Natural killer cell (primary cell): ENCODE measurements around the gene ANKRD17. TPM values are rescaled to one million over a fixed set of nuclear protein-coding genes. Genes with fewer than 3 reads are reported as not detected.
A peak's percentile ranks its signal among the peaks of the same experiment; 100 is the strongest.
"Not testable (repeated sequence)": the region's sequence is repeated elsewhere in the genome, so short reads cannot be mapped to it uniquely, and the experiment has no call there.

ENCODE experiments used
- ATAC-seq, 3 donors: fragments of 150-1000 bp in 2 of 3; fragments of 200-7000 bp in 1 of 3; cut with Tn5 transposase; 1 replicate in 1 of 3; 2 replicates in 2 of 3; pipeline ENCODE4 v1.10.0; 2021; ENCODE audit warnings: mild to moderate bottlenecking in 2 of 3, moderate library complexity in 2 of 3
- DNase-seq, 2 donors: peaks; one replicate each; pipeline versions ENCODE4 v3.0.0 to v3.0.0-alpha.2; 2013 to 2021; ENCODE audit warnings: mixed read lengths in 1 of 2
- H3K27ac ChIP-seq: one replicate; pipeline ENCODE4 v1.5.1; 2013; ENCODE audit warnings: mild to moderate bottlenecking, low read length
- H3K27me3 ChIP-seq: one replicate; pipeline ENCODE4 v1.6.1; 2013; ENCODE audit warnings: low read length; ENCODE audit not compliant: control insufficient read depth, insufficient read depth
- H3K36me3 ChIP-seq: one replicate; pipeline ENCODE4 v1.6.1; 2013; ENCODE audit warnings: low read length; ENCODE audit not compliant: control insufficient read depth, insufficient read depth
- H3K4me1 ChIP-seq: one replicate; pipeline ENCODE4 v1.6.1; 2013; ENCODE audit warnings: low read length; ENCODE audit not compliant: control insufficient read depth, insufficient read depth
- H3K4me3 ChIP-seq: one replicate; pipeline ENCODE4 v1.5.1; 2013; ENCODE audit warnings: low read length
- H3K9me3 ChIP-seq: one replicate; pipeline ENCODE4 v1.6.1; 2013; ENCODE audit warnings: low read length; ENCODE audit not compliant: control insufficient read depth, insufficient read depth
- H3K27ac Mint-ChIP-seq, 2 donors: one replicate each; pipeline ENCODE4 v1.8.0; 2022; ENCODE audit warnings: mild to moderate bottlenecking in 2 of 2, mixed read lengths in 2 of 2, moderate library complexity in 1 of 2
- H3K27me3 Mint-ChIP-seq, 2 donors: one replicate each; pipeline ENCODE4 v1.8.0; 2022; ENCODE audit warnings: low read depth in 2 of 2, mixed read lengths in 2 of 2
- H3K36me3 Mint-ChIP-seq: one replicate; pipeline ENCODE4 v1.8.0; 2022; ENCODE audit warnings: mixed read lengths
- H3K4me1 Mint-ChIP-seq, 2 donors: one replicate each; pipeline ENCODE4 v1.8.0; 2022; ENCODE audit warnings: mixed read lengths in 2 of 2
- H3K4me3 Mint-ChIP-seq: one replicate; pipeline ENCODE4 v1.8.0; 2022; ENCODE audit warnings: mild to moderate bottlenecking, moderate library complexity, mixed read lengths
- H3K9me3 Mint-ChIP-seq, 2 donors: one replicate each; pipeline ENCODE4 v1.8.0; 2022; ENCODE audit warnings: mixed read lengths in 2 of 2
- CTCF ChIP-seq: fragments of 200-600 bp; IDR thresholded peaks from one replicate; pipeline ENCODE4 v1.8.0; 2022; ENCODE audit warnings: antibody characterized with exemption
- WGBS: methylation state at CpG from one replicate; pipeline ENCODE4 v1.1.7; 2013; ENCODE audit warnings: missing lambda C conversion rate; ENCODE audit not compliant: insufficient coverage; 5-methylcytosine and 5-hydroxymethylcytosine counted together
- intact Hi-C: fragments of 100-400 bp; cut with micrococcal nuclease; formaldehyde crosslinking; loops from one replicate; pipeline ENCODE4 v1.14.2; 2022
- total RNA-seq, 4 donors: library from RNA; stranded (reverse); fragments of 120-200 nt in 1 of 4; gene quantifications; one replicate each; pipeline versions ENCODE4 v1.2.3 to v1.2.4, GENCODE V29; 2013 to 2022

ANKRD17 gene
- total RNA-seq, 3 donors from 2014 or later (not counting 1 experiment from before 2014, with no cell fraction given): 51.8 to 70.2 (median 63.0) TPM

- intact Hi-C loops: no loop called here
- no peak for ATAC-seq
- H3K4me1 ChIP-seq: no peaks in the 10 kb centered on the region
- no peaks in the 10 kb centered on the region for H3K36me3 ChIP-seq
- H3K4me3 ChIP-seq: no peak overlapping the region
- peaks cover 12% of the 10 kb centered on the region for H3K36me3 Mint-ChIP-seq
- no peaks in the 10 kb centered on the region for H3K27me3 ChIP-seq
- peak overlapping the region; percentile 1 to 39 for H3K27ac Mint-ChIP-seq
- DNase-seq: no peak
- H3K4me3 Mint-ChIP-seq: no peak overlapping the region
- TF ChIP-seq CTCF: no peak
- no peak overlapping the region for H3K27ac ChIP-seq
- peaks cover 3 to 5% of the 10 kb centered on the region in 2 donors for H3K9me3 Mint-ChIP-seq
- no peaks in the 10 kb centered on the region for H3K9me3 ChIP-seq
- no peaks in the 10 kb centered on the region for H3K27me3 Mint-ChIP-seq
- peaks cover 57 to 64% of the 10 kb centered on the region in 2 donors for H3K4me1 Mint-ChIP-seq
Observed at GRCh38 chr4:73205482-73205881, 53.1 kb downstream of the ANKRD17 start.

- H3K36me3 Mint-ChIP-seq: peaks cover 12% of the 10 kb centered on the region
- H3K9me3 ChIP-seq, H3K4me3 ChIP-seq, H3K27ac Mint-ChIP-seq, intact Hi-C loops, ATAC-seq, DNase-seq, H3K4me3 Mint-ChIP-seq, H3K4me1 ChIP-seq, H3K27ac ChIP-seq, H3K9me3 Mint-ChIP-seq, H3K27me3 Mint-ChIP-seq, H3K27me3 ChIP-seq, H3K36me3 ChIP-seq: not testable (repeated sequence)
- peaks cover 57 to 59% of the 10 kb centered on the region in 2 donors for H3K4me1 Mint-ChIP-seq
- 96% methylated on average over 15 of the region's 18 CpGs for WGBS
Observed at GRCh38 chr4:73203976-73204375, 54.6 kb downstream of the ANKRD17 start.

- Histone ChIP-seq H3K27ac (no peak overlapping the region), H3K36me3 (no peaks in the 10 kb centered on the region)
Observed at GRCh38 chr4:73197220-73197619, 61.4 kb downstream of the ANKRD17 start.

GRCh38 chr4:73194064-73194463 is 64.5 kb downstream of the ANKRD17 start:
- H3K36me3 Mint-ChIP-seq: peaks cover 6% of the 10 kb centered on the region
- no peaks in the 10 kb centered on the region for H3K36me3 ChIP-seq
- H3K4me1 ChIP-seq: no peaks in the 10 kb centered on the region
- no peaks in the 10 kb centered on the region for H3K27me3 Mint-ChIP-seq
- peaks cover 43 to 45% of the 10 kb centered on the region in 2 donors for H3K4me1 Mint-ChIP-seq
- no peaks in the 10 kb centered on the region for H3K9me3 ChIP-seq
- no peak for DNase-seq
- ATAC-seq: no peak
- H3K4me3 ChIP-seq: no peak overlapping the region
- no peak for TF ChIP-seq CTCF
- H3K27me3 ChIP-seq: no peaks in the 10 kb centered on the region
- H3K9me3 Mint-ChIP-seq: no peaks in the 10 kb centered on the region
- H3K4me3 Mint-ChIP-seq: no peak overlapping the region
- no peak overlapping the region for H3K27ac ChIP-seq
- 100% methylated on average over 1 of the region's 2 CpGs for WGBS
- H3K27ac Mint-ChIP-seq: peak overlapping the region in 1 of 2 donors; percentile 71
- intact Hi-C loops: no loop called here

More at GRCh38 chr4:73197220-73197619, 61.4 kb downstream of the ANKRD17 start:
- no peak overlapping the region for H3K4me3 Mint-ChIP-seq
- ATAC-seq (no peak), DNase-seq (no peak)
- H3K27ac Mint-ChIP-seq: no peak overlapping the region
- H3K9me3 ChIP-seq: no peaks in the 10 kb centered on the region
- H3K9me3 Mint-ChIP-seq: no peaks in the 10 kb centered on the region
- no peaks in the 10 kb centered on the region for H3K27me3 Mint-ChIP-seq
- no peaks in the 10 kb centered on the region for H3K4me1 ChIP-seq
- peaks cover under 1% of the 10 kb centered on the region for H3K36me3 Mint-ChIP-seq
- no CpG with 5 or more reads among the region's 1 CpG for WGBS
- intact Hi-C loops: no loop called here
- H3K4me3 ChIP-seq: no peak overlapping the region
- TF ChIP-seq CTCF: no peak
- H3K4me1 Mint-ChIP-seq: peaks cover 46 to 51% of the 10 kb centered on the region in 2 donors
- no peaks in the 10 kb centered on the region for H3K27me3 ChIP-seq
